CD4-positive, alpha-beta T cell treated with Interleukin-21 for 1 hour (primary cell): ENCODE data around the gene SMIM45.
A peak's percentile ranks its signal among the peaks of the same experiment; 100 is the strongest.

Experiments
- DNase-seq: peaks from one replicate; pipeline ENCODE4 v3.0.0-alpha.2; 2020

SMIM45 gene

DNA sequence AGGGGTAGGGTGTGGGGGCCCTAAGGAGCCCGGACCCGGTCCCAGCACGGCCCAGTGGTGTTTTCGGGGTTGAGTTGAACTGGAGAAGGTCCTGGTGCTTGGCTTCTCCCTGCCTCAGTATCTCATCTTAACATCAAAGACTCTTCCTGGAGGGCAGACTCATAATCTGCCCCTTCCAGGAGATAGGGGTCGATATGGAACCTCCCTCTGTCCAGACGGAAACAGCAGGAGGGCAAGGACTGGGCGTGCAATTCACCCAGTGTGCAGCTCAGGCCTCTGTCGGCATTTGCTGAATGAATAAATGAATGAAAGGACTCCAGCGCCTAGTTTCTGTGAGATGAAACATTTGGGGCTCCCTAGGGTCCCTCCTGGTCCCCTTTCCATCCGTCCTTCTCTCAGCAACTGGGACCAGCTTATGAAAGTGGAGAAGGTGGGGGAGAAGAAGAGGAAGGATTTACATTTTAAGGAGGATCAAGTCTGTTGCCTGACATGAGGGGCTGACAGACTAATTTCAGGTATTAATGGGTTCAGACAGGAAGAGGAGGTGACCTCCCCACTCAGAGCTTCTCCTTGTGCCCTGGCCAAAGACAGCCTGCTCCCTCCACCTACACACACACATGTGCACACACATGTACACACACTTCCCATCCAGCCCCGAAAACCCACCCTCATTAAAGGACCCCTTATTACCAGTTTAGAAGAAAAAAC lies 36.0 kb upstream of the SMIM45 start:
- DNase-seq, result no peak

DNA sequence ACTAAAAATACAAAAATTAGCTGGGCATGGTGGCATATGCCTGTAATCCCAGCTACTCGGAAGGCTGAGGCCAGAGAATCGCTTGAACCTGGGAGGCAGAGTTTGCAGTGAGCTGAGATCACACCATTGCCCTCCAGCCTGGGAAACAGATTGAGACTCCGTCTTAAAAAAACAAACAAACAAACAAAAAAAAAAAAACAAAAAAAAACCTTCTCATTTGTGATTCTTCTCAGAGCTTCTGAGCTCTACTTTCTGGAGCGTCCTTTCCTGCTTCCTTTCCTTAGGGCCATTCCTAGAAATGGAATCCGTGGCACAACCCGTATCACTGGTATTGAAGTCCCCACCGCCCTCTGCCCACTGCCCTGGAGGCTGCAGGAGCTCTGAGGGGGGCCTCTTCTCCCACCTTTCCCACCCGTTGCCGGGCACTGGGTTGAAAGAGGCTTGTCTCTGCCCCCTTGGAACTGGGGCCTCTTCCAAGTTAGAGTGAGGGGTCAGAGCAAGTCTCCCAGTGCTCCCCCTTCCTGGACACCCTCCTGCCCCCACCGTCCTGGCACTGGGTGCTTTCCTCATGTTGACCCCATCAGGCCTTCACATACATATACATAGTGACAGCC lies 35.1 kb upstream of the SMIM45 start:
- DNase-seq, result no peak

GRCh38 chr22:41917375-41917902 lies 34.5 kb upstream of the SMIM45 start:
- DNase-seq, result no peak

- DNase-seq, result peak; percentile 22
These were observed 33.8 kb upstream of the SMIM45 start for GRCh38 chr22:41917903-41918791.

GRCh38 chr22:41919357-41920224 lies 32.4 kb upstream of the SMIM45 start:
- DNase-seq, result peak; percentile 52

DNA sequence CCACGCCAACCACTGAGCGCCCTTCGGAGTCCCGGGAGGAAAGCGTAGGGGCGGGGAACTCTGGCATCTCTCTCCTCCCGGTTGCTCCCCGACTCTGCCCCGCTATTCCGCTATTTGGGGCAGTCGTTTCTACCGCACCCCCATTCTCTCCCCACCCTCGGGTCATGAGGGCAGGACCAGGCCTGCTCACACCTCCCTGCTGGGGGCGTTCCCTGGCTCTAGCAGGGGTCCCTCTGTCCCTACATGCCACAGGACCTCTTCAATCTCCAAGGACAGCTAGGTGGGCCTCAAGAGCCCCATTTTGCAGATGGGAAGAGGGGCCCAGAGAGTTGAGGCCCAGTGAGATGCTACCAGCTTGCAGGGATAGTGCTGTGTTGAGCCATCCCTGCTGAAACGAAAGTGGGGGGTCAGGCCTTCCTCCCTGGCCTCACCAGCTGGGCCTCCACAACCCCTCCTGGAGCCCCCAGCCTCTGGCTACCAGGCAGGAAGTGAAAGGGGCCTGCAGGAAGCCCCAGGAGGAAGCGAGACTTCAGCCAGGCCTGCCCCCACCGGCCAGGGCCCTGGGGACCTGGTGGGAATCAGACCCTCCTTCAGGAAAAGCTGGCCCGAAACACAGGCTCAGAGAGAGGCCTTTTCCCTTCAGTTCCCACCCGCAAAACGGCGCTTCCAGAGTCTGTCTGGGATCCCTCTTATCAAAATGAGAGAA lies 31.5 kb upstream of the SMIM45 start:
- no peak for DNase-seq

GRCh38 chr22:41922328-41922727 lies 29.6 kb upstream of the SMIM45 start:
- DNase-seq, result no peak

DNA sequence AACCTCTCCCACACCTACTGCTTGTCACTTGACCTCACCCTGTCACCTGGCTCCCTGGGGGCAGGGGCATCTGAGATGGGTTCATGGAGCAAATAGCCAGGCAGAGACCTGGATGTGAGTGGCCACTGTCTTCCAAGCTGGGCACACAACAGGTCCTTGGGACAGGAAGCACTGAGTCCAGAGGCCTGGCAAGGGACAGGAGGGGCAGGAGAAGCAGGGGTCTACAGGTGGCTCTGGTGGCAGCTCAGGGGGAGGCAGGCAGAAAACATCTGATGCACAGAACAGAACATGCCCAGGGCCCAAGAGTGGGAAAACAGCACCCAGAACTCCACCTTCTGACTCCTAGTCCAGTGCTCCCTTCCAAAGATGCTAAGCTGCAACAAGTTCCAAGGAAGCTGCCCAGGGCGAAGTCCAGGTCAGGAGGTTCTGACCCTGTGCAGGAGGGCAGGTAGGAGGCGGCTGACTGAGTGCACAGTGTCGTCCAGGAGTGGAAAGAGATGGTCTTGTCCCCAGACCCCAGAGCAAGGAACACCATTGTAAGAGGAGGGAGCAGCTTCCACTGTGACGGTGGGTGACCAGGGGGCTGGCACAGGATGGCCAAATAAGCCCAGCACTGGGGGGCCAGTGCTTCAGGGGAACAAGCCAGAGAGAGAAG lies 28.9 kb upstream of the SMIM45 start:
- no peak for DNase-seq

- no peak for DNase-seq
These were observed 28.2 kb upstream of the SMIM45 start for GRCh38 chr22:41923595-41924276.

DNA sequence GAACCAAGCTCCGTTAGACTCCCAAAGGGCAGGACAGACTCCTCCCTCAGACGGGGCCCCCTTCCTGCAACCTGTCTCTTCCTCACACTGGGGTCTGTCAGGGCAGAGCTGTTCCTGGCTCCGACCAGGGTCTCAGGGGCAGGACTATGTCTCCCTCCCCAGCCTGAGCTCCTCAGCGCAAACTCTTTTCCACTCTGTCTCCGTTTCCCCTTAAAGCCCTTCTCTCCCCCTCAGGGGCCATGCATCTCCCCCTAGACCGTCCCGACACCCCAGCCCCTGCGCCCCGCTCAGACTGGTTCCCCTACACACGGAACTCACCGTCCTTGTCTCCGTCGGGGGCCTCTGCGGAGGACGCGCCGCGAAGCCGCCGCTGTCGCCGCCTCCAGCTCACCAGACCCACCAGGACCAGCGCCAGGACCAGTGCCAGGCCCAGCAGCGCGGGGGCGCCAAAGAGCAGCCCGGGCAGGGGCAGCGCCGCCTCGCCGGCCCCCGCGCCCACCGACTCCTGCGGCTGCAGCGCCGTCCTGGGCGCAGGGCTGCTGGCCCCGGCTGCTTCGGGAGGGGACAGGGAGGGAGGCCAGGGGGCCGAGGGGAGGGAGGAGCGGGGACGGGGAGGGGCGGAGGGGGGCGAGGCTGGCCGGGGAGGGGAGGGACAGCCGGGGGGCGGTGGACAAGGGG lies 26.0 kb upstream of the SMIM45 start:
- DNase-seq, result peak; percentile 79

DNA sequence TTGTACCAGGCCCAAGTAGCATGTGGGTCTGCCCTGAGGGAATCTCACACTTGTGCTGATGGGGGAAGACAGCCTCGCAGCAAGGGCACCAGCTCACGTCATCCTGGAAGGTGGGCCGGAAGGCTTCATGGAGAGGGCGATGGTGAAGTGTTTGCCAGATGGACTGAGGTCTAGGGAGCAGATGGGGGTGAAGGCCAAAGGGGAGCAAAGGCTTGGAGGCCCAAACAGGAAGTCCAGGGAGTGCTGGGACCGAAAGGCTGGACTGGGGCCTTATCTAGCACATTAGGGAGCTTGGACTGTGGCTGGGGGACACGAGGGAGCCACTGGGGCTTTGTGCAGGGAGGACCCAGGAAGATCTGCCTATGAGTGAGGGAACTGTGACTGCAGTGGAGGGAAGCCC lies 24.1 kb upstream of the SMIM45 start:
- DNase-seq, result no peak

DNA sequence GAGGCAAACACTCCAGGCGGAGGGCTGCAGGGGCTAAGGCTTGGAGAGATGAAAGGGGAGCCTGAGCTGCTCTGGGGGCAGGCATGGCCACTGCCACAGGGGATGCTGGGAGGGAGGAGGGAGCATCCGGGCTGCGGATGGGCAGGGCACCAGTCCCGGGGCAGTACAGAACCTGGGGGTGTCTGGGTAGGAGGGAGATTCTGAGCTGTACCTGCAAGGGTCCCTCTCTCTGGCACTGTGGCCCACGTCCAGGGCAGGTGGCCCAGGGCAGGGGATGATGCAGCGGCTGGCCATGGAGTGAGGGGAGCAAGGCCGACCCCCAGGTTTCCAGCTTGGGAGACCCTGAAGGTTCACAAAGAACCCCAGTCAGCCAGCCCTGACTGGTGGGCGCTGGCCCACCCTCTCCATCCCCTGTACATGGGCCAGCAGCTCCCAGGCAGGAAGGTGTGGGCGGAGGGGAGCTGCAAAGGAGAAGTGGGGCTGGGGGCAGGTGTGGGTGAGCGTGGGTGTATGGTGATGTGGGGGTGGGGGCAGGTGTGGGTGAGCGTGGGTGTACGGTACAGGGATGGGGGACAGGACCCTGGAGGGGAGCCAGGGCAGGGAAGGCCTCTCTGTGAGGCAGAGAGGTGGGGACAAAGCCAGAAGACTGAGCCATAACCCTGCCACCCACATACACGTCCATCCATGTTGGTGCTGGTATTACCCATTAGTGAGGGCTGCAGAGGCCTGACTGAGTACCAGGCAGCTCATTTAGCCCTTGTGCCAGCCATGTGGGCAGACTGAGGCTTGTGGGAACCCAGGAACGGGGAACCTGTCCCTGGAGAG lies 23.1 kb upstream of the SMIM45 start:
- no peak for DNase-seq

- no peak for DNase-seq
These were observed 22.5 kb upstream of the SMIM45 start for GRCh38 chr22:41929418-41929810.

DNA sequence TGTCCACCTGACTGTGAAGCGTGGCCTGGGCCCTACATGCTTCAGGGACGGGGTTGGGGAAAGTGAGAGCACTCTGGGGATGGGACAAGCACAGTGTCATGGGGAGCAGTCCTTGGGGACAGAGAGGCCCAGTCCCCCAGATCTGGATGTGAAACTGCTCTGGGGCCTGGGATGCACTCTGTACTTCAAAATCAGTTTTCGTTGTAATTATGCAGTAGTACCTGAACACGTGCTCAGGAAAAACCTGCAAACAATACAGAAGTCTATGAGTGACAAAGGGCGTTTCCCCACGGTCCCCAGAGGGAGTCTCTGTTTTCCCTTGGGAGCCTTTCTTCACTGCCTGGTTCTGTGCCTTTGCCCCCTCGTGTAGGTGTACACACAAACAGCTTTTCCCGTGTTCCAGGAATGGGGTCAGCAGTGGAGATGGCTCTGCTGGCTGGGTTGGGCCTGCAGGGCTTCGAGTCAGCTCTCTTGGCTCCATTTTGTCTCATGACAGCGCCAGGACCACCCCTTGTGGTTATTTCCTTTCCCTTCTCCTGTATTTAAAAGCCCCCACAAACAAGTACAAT lies 20.2 kb upstream of the SMIM45 start:
- DNase-seq, result no peak

- DNase-seq, result no peak
These were observed 19.6 kb upstream of the SMIM45 start for GRCh38 chr22:41932353-41932752.

DNA sequence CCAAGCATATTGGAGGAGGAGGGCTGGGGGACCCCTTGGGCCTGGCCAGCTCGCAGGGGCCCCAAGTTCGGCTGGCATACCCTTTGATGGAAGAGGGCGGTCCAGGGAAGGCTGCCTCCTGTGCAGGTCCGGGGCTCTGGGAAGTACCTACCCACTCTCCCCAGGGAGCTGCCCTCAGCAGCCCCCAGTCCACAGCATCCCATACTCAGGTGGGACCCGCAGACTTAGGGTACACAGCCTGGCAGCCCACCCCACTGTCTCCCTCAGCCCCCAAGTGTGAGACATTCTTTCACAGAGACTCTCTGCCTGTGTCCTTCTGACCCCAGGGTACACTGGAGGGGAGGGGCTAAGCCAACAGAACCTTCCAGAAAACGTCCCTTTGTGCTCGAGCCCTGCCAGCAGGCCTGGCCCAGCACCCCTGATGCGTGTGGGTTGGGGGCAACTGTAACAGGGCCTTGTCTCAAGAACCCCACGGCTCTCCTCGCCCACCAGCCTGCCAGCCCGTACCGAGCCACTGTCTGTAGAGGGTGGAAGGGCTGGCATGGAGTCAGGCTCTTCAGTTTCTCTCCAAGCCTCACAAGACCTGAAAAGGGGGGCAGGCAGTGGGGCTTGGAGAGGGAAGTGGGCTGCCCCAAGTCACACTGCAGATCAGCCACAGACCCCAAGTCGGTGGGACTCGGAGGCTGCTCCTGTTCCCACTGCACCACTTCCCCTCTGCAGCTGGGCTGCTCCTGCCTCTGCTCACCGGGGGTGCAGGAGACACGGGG lies 18.4 kb upstream of the SMIM45 start:
- no peak for DNase-seq

GRCh38 chr22:41934284-41935014 lies 17.5 kb upstream of the SMIM45 start:
- DNase-seq, result no peak
